ENCODE results near the gene TOP3B.

- no peak for TF ChIP-seq CTCF (conservative IDR thresholded peaks at IDR 0.05; ENCODE audit: low read depth, low read length)
- no peak for TF ChIP-seq EZH2 (IDR thresholded peaks at IDR 0.05; ENCODE audit: low read length, unreplicated experiment)
- TF ChIP-seq EZH2phosphoT487 (IDR thresholded peaks at IDR 0.05; ENCODE audit: borderline replicate concordance, low read length), result no peak
Observed at GRCh38 chr22:21907638-21908522, 74.7 kb downstream of the TOP3B start.

Data from PC-3 (cell line).